Spleen (tissue), 11 donors: Measurements from ENCODE around the gene LCN12. TPM values are rescaled to one million over a fixed set of nuclear protein-coding genes. Genes with fewer than 3 reads are reported as not detected.

Experiments used
- DNase-seq: peaks from one replicate; pipeline ENCODE4 v3.0.0-alpha.2; 2020
- H3K27ac ChIP-seq, 8 donors: fragments of 200-600 bp; sonication (generic) in 7 of 8; 1 replicate in 4 of 8; 2 replicates in 4 of 8; pipeline versions ENCODE4 v1.5.0 to v1.8.0; 2016 to 2021; ENCODE audit warnings: inconsistent platforms in 4 of 8, mild to moderate bottlenecking in 4 of 8, moderate library complexity in 1 of 8
- H3K27me3 ChIP-seq, 7 donors: fragments of 200-600 bp; sonication (generic) in 6 of 7; replicated peaks in 1 of 7; 1 replicate in 4 of 7; 2 replicates in 3 of 7; pipeline versions ENCODE4 v1.5.0 to v1.8.0; 2016 to 2021; ENCODE audit warnings: inconsistent platforms in 3 of 7, mild to moderate bottlenecking in 1 of 7
- H3K36me3 ChIP-seq, 6 donors: fragments of 200-600 bp; sonication (generic) in 5 of 6; 1 replicate in 4 of 6; 2 replicates in 2 of 6; pipeline versions ENCODE4 v1.5.0 to v1.8.0; 2016 to 2021; ENCODE audit warnings: inconsistent platforms in 2 of 6
- H3K4me1 ChIP-seq, 6 donors: fragments of 200-600 bp; sonication (generic) in 5 of 6; 1 replicate in 3 of 6; 2 replicates in 3 of 6; pipeline versions ENCODE4 v1.5.0 to v1.8.0; 2016 to 2021; ENCODE audit warnings: inconsistent platforms in 3 of 6
- H3K4me3 ChIP-seq, 8 donors: fragments of 200-600 bp; sonication (generic) in 7 of 8; 1 replicate in 4 of 8; 2 replicates in 4 of 8; pipeline versions ENCODE4 v1.5.0 to v1.8.0; 2016 to 2021; ENCODE audit warnings: inconsistent platforms in 4 of 8, mild to moderate bottlenecking in 4 of 8, moderate library complexity in 2 of 8
- H3K9me3 ChIP-seq, 8 donors: fragments of 200-600 bp; sonication (generic) in 7 of 8; 1 replicate in 4 of 8; 2 replicates in 4 of 8; pipeline versions ENCODE4 v1.5.0 to v1.8.0; 2016 to 2021; ENCODE audit warnings: inconsistent platforms in 4 of 8
- CTCF ChIP-seq, 11 experiments: fragments of 200-600 bp in 7 of 11; fragments of 450-650 bp in 4 of 11; sonication (generic) in 4 of 11; IDR thresholded peaks in 8 of 11; conservative IDR thresholded peaks in 3 of 11; 1 replicate in 7 of 11; 2 replicates in 4 of 11; pipeline versions ENCODE4 v1.4.0 to v1.8.0; 2016 to 2021; ENCODE audit warnings: antibody characterized with exemption in 11 of 11, inconsistent platforms in 4 of 11, mild to moderate bottlenecking in 1 of 11
- POLR2A ChIP-seq, 3 donors: fragments of 450-650 bp; IDR thresholded peaks; one replicate each; pipeline ENCODE4 v1.5.1; 2017; ENCODE audit warnings: antibody characterized with exemption in 3 of 3, mild to moderate bottlenecking in 1 of 3
- POLR2AphosphoS5 ChIP-seq, 3 donors: sonication (generic); formaldehyde crosslinking; IDR thresholded peaks; one replicate each; pipeline ENCODE4 v1.5.1; 2017; ENCODE audit warnings: antibody characterized with exemption in 3 of 3
- WGBS, 5 donors: extraction: QIAGEN DNeasy Blood & Tissue Kit in 3 of 5; methylation state at CpG; one replicate each; pipeline versions ENCODE4 v1.1.5 to v1.1.7; 2013 to 2018; 5-methylcytosine and 5-hydroxymethylcytosine counted together
- intact Hi-C: fragments of 100-400 bp; cut with DNase I; formaldehyde crosslinking; loops from one replicate; pipeline ENCODE4 v1.15.0; 2023; ENCODE audit warnings: low total_unique reads
- polyA plus RNA-seq, 3 donors: library from polyadenylated mRNA; stranded (reverse); fragments of 200-250 nt; gene quantifications; one replicate each; pipeline ENCODE4 v1.2.1, GENCODE V29; 2013
- total RNA-seq, 7 donors: library from RNA; depleted of rRNA in 3 of 7; stranded (reverse); fragments of >200 nt in 3 of 7; fragmentation: NEBNext Ultra II Directional in 4 of 7; extraction: Animal tissue kit (Norgen Biotek cat#: 25700) in 4 of 7; gene quantifications; one replicate each; pipeline versions ENCODE4 v1.1.0 to v1.2.1, GENCODE V29; 2016 to 2021
- donor health status: healthy with polysubstance abuse.
- donor health status: DM: no; HTN: no; CAD: no; lungs with moderate emphysema.
- donor health status: DM: no; HTN: no; CAD: no.
- donor health status: Bipolar disorder and iron deficiency.
- donor health status: healthy.
- donor health status: DM: no; HTN: no; CAD: no.
- donor health status: DM: yes; HTN: yes; CAD: no.

The LCN12 gene
- total and polyA plus RNA-seq, 10 donors: 0.83 to 63.4 (median 8.3) TPM

- H3K36me3 ChIP-seq: peaks cover 0 to 71% (median 39%) of the 10 kb centered on the region in 6 donors
- TF ChIP-seq POLR2AphosphoS5 (IDR thresholded peaks at IDR 0.05) (peak in 1 of 3 donors; percentile 12), CTCF (IDR thresholded peaks at IDR 0.05 in 8 of 11, conservative IDR thresholded peaks at IDR 0.05 in 3 of 11) (no peak), POLR2A (IDR thresholded peaks at IDR 0.05) (no peak)
- no peak overlapping the region for H3K4me3 ChIP-seq
- 79 to 88% (median 83%) methylated on average over 22 to 23 of the region's 23 CpGs for WGBS, 5 donors
- H3K9me3 ChIP-seq: no peaks in the 10 kb centered on the region
- DNase-seq: no peak
- peaks cover 0 to 17% (median 5%) of the 10 kb centered on the region in 6 donors for H3K4me1 ChIP-seq
- intact Hi-C loops: no loop called here
- no peaks in the 10 kb centered on the region for H3K27me3 ChIP-seq
- peak overlapping the region in 2 of 8 donors; percentile 57 to 60 for H3K27ac ChIP-seq
Observed at GRCh38 chr9:136927343-136928271, 24.5 kb upstream of the LCN12 start.

DNA sequence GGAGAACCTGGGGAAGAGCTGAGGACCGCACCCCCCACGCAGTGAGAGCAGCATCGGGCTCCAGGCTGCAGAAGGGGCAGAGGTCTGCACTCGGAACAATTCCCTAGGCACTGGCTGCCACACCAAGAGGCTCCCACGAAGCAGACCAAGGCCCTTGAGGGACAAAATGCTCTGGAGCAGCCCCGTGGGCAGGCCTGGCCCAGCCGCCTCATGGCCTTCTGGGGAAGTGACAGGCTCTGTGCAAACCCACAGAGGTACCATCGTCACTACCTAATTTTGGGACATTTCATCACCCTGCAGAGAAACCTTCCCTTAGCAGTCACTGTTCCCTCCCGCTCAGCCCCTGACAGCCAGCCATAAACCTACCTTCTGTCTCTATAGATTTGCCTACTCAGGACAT lies 23.5 kb upstream of the LCN12 start:
- Histone ChIP-seq H3K4me1 (peaks cover 0 to 17% (median 5%) of the 10 kb centered on the region in 6 donors), H3K9me3 (no peaks in the 10 kb centered on the region), H3K4me3 (no peak overlapping the region), H3K27me3 (no peaks in the 10 kb centered on the region), H3K27ac (peak overlapping the region in 5 of 8 donors; percentile 11 to 60 (median 48)), H3K36me3 (peaks cover 0 to 61% (median 36%) of the 10 kb centered on the region in 6 donors)
- 70 to 85% (median 76%) methylated on average over 6 to 9 of the region's 9 CpGs for WGBS, 5 donors
- no peak for DNase-seq
- intact Hi-C loops: no loop called here
- peak in 2 of 3 donors; percentile 24 to 51 for TF ChIP-seq POLR2AphosphoS5 (IDR thresholded peaks at IDR 0.05)
- no peak for TF ChIP-seq CTCF (IDR thresholded peaks at IDR 0.05 in 8 of 11, conservative IDR thresholded peaks at IDR 0.05 in 3 of 11)

GRCh38 chr9:136930014-136930413 lies 22.1 kb upstream of the LCN12 start:
- H3K9me3 ChIP-seq: no peaks in the 10 kb centered on the region
- DNase-seq: no peak
- intact Hi-C loops: no loop called here
- no peaks in the 10 kb centered on the region for H3K27me3 ChIP-seq
- H3K27ac ChIP-seq: no peak overlapping the region
- TF ChIP-seq POLR2A (IDR thresholded peaks at IDR 0.05) (no peak), POLR2AphosphoS5 (IDR thresholded peaks at IDR 0.05) (no peak), CTCF (IDR thresholded peaks at IDR 0.05 in 8 of 11, conservative IDR thresholded peaks at IDR 0.05 in 3 of 11) (no peak)
- WGBS, 5 donors: 95 to 99% (median 98%) methylated on average over 4 of the region's 4 CpGs
- H3K4me3 ChIP-seq: no peak overlapping the region
- H3K4me1 ChIP-seq: peaks cover 0 to 17% (median 5%) of the 10 kb centered on the region in 6 donors
- peaks cover 0 to 47% (median 22%) of the 10 kb centered on the region in 6 donors for H3K36me3 ChIP-seq

DNA sequence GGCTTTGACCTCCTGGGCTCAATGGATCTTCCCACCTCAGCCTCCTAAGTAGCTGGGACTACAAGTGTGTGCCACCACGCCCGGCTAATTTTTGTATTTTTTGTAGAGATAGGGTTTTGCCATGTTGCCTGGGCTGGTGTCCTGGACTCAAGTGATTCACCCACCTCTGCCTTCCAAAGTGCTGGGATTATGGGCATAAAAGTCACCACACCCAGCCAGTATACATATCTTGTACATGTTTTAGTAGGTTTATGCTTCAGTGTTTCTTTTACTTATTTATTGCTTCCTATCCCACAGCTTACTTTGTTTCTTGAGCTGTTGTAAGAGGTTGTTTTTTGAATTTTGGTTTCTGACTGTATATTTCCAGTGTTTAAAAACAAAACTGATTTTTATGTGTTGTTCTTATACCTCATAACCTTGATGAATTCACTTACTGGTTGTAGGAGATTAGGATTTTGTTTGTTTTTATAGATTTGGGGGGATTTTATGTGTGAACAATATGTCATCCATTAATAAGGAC lies 20.4 kb upstream of the LCN12 start:
- H3K4me1 ChIP-seq: peaks cover 0 to 21% (median 9%) of the 10 kb centered on the region in 6 donors
- no peaks in the 10 kb centered on the region for H3K27me3 ChIP-seq
- intact Hi-C loops: no loop called here
- DNase-seq: no peak
- no peaks in the 10 kb centered on the region for H3K9me3 ChIP-seq
- 97 to 100% (median 98%) methylated on average over 2 of the region's 2 CpGs for WGBS, 5 donors
- no peak overlapping the region for H3K27ac ChIP-seq
- no peak overlapping the region for H3K4me3 ChIP-seq
- TF ChIP-seq CTCF (IDR thresholded peaks at IDR 0.05 in 8 of 11, conservative IDR thresholded peaks at IDR 0.05 in 3 of 11): no peak
- TF ChIP-seq POLR2AphosphoS5 (IDR thresholded peaks at IDR 0.05): no peak
- TF ChIP-seq POLR2A (IDR thresholded peaks at IDR 0.05): no peak
- H3K36me3 ChIP-seq: peaks cover 0 to 30% (median 5%) of the 10 kb centered on the region in 6 donors
